Skeletal muscle satellite cell (primary cell): ENCODE results near the gene GUCA2A.

Experiments
- H3K27me3 ChIP-seq: 2 replicates; pipeline ENCODE4 v1.7.0; 2013; ENCODE audit warnings: low read length; ENCODE audit not compliant: control insufficient read depth, insufficient read depth
- H3K36me3 ChIP-seq: 2 replicates; pipeline ENCODE4 v1.7.0; 2013; ENCODE audit warnings: mild to moderate bottlenecking, control low read depth, low read length; ENCODE audit not compliant: insufficient read depth
- H3K4me1 ChIP-seq: 2 replicates; pipeline ENCODE4 v1.7.0; 2013; ENCODE audit warnings: low read length; ENCODE audit not compliant: control insufficient read depth, insufficient read depth
- H3K4me2 ChIP-seq: 2 replicates; pipeline ENCODE4 v1.7.0; 2013; ENCODE audit warnings: mild to moderate bottlenecking, low read length
- H3K4me3 ChIP-seq: 2 replicates; pipeline ENCODE4 v1.7.0; 2013; ENCODE audit warnings: low read length
- H3K9ac ChIP-seq: 2 replicates; pipeline ENCODE4 v1.7.0; 2013; ENCODE audit warnings: mild to moderate bottlenecking, low read depth, low read length, moderate library complexity
- H3K9me3 ChIP-seq: replicated peaks from 2 replicates; pipeline ENCODE4 v1.7.0; 2013; ENCODE audit warnings: mild to moderate bottlenecking, control low read depth, low read length

Gene GUCA2A

DNA sequence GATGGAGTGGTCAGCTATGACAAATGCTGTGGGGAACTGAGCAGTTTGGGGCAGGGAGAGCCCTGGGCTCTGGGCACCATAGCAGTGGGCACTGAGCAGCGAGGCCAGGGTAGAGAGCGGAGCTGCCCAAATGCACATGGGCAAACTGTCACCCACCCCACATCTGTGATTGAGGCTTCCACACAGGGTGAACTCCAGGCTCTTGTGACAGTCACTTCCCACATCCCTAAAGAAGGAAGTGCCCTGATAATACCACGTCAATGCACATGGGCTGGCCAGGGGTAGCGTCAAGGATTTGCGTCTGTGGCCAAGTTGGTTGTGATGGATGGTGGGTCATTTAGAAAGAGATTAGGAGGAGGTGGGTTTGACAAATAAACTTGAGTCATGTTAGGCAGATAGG is 13.9 kb downstream of the GUCA2A start:
- no peaks in the 10 kb centered on the region for H3K9me3 ChIP-seq
- H3K36me3 ChIP-seq, result no peaks in the 10 kb centered on the region
- H3K4me3 ChIP-seq, result no peak overlapping the region
- no peak overlapping the region for H3K9ac ChIP-seq
- no peak overlapping the region for H3K4me2 ChIP-seq
- no peaks in the 10 kb centered on the region for H3K4me1 ChIP-seq
- peaks cover 45% of the 10 kb centered on the region for H3K27me3 ChIP-seq

DNA sequence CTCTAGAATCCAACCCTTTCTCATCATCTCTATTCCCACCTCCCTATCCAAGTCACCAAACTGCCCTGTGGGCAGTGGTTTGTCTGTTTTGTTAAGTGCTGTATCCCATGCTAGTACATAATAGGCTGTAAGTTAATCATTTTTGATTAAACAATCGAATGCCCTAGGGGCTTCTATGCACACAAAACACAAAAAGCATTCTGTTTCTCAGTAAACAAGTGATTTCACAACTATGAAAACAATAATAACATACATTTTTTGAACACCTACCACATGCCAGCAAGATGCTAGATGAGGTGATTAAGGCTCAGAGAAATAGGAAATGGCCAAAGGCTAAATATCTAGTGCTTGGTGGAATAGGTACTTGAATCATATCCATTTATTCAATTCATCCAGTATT is 16.4 kb downstream of the GUCA2A start:
- Histone ChIP-seq H3K4me2 (no peak overlapping the region), H3K4me3 (no peak overlapping the region), H3K9me3 (no peaks in the 10 kb centered on the region), H3K27me3 (peaks cover 67% of the 10 kb centered on the region), H3K36me3 (no peaks in the 10 kb centered on the region), H3K9ac (no peak overlapping the region), H3K4me1 (no peaks in the 10 kb centered on the region)

DNA sequence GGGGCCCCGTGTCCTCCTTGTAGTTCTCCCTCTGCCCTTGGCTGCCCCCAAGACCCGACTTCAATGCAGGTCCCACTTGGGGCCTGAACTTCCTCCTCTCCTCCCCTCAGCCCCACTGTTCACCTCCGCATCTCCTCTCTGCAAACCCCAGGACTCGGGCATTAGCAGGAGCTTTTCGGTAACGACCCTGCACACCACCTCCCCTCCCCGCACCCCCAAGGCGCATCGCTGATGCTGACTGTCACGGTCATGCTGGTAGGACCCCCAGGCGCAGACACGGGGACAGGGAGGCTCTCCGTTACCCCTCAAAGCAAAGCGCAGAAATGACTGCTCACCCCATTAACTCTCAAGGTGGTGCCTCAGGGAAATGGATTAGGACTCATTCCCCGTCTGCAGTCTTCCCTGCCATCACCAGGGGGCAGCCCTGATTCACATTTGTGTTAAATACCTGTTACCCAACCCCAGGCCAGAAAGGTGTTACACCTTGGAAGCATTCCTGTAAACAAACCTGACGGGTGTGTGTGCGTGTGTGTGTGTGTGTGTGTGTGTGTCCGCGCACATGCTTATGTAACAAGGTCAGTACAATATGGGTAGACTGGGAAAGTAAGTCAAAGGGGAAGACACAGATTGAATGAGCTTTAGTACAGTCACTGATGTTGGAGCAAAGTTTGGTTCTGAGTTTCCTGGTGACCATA is 17.8 kb downstream of the GUCA2A start:
- Histone ChIP-seq H3K4me2 (no peak overlapping the region), H3K9me3 (no peaks in the 10 kb centered on the region), H3K4me3 (no peak overlapping the region), H3K36me3 (no peaks in the 10 kb centered on the region), H3K27me3 (peaks cover 73% of the 10 kb centered on the region), H3K9ac (no peak overlapping the region), H3K4me1 (no peaks in the 10 kb centered on the region)

DNA sequence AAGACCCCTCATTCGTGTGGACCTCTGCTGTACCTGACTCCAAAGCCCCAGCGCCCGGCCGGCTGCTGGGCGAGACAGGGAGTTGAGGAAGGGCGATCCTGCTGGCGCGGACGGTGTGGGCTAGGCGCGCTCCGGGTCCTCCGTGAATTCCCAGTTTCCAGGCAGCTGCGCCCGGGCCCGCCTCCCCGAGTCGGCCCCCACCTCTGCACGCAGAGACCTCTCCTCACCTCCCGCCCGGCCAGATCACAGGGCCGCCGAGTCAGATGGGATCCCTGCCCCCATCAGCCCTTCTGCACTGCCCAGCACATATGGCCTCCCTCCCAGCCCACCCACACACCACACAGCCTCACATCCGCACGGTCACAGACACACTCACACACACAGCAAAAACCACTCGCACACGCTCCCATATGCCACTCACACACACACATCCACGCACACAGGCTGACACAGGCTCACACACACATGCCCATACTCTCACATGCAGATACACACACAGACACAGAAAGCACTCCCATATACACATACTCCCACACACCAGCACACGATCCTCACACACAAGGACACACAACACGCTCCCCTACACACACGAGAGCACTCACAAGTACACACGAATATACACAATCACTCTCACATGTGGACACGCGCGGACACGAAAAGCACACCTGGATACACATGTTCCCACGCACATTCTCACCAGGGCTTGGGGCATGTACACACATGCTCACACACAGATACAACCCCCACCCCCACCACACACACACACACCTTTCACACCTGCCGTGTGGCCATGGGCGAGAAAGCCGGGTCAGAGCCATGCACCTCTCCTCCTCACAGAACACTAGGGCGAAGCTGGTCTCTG is 18.6 kb downstream of the GUCA2A start:
- Histone ChIP-seq H3K9ac (no peak overlapping the region), H3K36me3 (no peaks in the 10 kb centered on the region), H3K27me3 (peaks cover 72% of the 10 kb centered on the region), H3K4me2 (no peak overlapping the region), H3K4me3 (no peak overlapping the region), H3K4me1 (no peaks in the 10 kb centered on the region), H3K9me3 (no peaks in the 10 kb centered on the region)

DNA sequence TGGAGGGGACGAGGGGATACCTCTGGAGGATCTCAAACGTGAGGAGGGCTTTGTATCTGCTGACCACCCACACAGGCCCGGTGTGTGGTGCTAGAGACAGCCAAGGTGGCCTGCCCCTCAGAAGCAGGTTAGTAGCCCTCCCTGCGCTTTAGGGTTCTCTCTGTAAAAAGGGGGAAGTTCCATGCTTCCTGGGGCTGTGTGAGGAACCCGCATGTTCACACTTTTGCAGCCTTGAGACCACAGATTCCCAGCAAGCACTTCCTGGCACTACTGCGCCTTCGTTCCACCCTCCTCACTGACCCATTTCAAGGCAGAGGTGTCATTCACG is 19.2 kb downstream of the GUCA2A start:
- Histone ChIP-seq H3K4me3 (no peak overlapping the region), H3K4me1 (no peaks in the 10 kb centered on the region), H3K4me2 (no peak overlapping the region), H3K9ac (no peak overlapping the region), H3K36me3 (no peaks in the 10 kb centered on the region), H3K9me3 (no peaks in the 10 kb centered on the region), H3K27me3 (peaks cover 66% of the 10 kb centered on the region)

DNA sequence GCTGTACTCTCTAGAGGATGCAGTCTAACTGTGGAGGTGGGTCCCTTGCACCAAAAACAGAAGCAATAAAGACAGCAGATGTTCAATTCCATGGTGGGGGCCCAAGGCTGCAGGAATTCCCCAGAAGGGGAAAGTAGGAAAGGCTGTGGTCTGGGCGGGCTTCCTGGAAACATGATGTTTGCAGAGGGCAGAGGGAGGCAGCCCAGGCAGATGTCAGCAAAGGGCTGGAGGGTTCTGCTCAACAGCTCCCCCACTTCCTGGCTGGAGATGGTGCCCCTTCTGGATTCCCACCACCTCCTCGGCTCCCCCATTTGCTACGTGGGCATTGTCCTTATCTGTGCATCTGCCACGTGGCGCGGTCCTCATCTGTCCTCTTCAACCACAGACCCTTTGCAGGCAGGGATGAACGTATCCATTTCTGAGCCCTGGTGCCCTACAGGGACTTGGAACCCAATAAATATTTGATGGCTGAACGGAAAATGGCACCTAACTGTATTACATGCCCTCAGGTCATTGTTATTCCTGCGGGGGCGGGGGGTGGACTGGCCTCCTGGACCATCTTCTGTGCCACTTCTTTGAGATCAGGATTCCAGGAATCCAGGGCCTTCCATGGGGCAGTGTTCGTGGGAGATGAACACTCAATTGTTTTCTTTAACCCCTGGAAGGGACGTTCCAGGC is 19.7 kb downstream of the GUCA2A start:
- Histone ChIP-seq H3K4me1 (no peaks in the 10 kb centered on the region), H3K36me3 (no peaks in the 10 kb centered on the region)

DNA sequence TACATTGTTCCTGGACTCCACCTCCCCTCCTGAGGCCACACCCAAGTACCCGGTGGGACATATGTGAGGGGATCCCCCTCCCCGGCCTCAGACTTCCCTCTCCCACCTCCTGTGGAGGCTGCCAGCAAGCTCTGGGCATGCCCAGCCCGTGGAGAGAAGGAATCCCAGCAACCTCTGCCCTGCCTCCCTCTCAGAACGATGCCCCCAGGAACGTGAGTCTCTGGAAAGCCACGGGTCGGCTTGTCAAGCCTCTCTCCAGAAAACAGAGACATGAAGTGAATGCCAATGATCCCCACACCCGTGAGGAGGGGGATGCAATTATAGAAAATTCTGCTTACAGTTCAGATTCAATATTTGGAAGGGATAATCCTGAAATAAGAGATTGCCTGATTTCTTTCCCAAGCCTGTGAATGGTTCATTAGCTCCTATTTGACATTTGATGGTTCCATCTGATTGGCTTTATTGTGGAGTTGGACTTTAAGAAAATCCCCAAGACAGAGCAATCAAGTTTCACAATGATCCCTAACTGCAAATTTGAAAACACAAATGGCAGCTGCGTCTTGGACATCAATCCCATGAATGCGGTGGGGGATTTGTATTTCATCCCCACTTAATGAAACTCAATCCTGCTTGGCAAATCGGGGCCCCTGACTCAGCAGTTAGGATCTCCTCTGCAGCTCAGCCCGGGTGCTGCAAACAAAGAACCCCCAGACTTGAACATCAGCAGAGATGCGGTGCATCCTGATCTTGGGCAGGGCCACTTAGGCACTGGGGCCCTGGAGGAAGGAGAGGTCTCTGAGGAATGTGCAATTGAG is 20.4 kb downstream of the GUCA2A start:
- H3K27me3 ChIP-seq, result peaks cover 63% of the 10 kb centered on the region

More for the DNA sequence above, 19.7 kb downstream of the GUCA2A start:
- Histone ChIP-seq H3K9me3 (no peaks in the 10 kb centered on the region), H3K9ac (no peak overlapping the region), H3K4me3 (no peak overlapping the region), H3K27me3 (peaks cover 63% of the 10 kb centered on the region), H3K4me2 (no peak overlapping the region)

DNA sequence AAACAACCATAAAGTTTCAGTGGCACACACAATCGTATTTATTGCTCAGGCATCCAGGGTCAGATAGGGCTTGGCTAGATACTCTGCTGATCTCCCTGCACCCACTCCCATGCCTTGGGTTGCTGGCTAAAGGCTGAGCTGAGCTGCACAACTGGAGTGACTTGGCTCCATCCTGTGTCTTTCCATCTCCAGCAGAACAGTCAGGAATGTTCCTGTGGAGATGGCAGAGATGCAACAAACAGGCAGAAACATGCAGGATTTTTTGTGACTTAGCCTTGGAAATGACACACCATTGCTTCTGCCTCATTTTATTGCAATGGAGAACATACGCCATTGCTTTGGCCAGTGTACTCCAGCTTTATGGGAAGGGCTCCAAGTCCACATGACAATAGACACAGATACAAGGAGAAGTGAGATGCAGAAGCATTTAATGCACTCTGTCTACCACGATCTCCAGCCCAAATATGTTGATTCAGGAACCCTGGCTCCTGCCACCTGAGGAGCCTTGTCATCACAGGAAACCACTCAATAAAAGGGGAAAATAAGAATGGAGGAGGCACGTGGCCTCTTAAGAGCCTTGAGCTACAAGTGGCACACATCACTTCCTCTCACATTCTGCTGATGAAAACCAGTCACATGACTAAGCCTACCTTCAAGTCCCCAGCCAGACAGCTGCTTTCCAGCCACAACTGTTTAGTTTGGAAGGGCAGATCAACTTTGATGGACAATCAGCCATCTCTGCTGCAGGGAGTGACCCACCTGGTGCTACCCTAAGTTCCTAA is 21.5 kb downstream of the GUCA2A start:
- H3K9ac ChIP-seq, result no peak overlapping the region
- peaks cover 56% of the 10 kb centered on the region for H3K27me3 ChIP-seq
- no peaks in the 10 kb centered on the region for H3K9me3 ChIP-seq
- H3K4me3 ChIP-seq, result no peak overlapping the region
- H3K4me1 ChIP-seq, result no peaks in the 10 kb centered on the region
- H3K4me2 ChIP-seq, result no peak overlapping the region
- H3K36me3 ChIP-seq, result no peaks in the 10 kb centered on the region

More for the DNA sequence above, 20.4 kb downstream of the GUCA2A start:
- no peak overlapping the region for H3K4me2 ChIP-seq
- no peaks in the 10 kb centered on the region for H3K9me3 ChIP-seq
- H3K36me3 ChIP-seq, result no peaks in the 10 kb centered on the region
- no peaks in the 10 kb centered on the region for H3K4me1 ChIP-seq
- no peak overlapping the region for H3K9ac ChIP-seq
- H3K4me3 ChIP-seq, result no peak overlapping the region

DNA sequence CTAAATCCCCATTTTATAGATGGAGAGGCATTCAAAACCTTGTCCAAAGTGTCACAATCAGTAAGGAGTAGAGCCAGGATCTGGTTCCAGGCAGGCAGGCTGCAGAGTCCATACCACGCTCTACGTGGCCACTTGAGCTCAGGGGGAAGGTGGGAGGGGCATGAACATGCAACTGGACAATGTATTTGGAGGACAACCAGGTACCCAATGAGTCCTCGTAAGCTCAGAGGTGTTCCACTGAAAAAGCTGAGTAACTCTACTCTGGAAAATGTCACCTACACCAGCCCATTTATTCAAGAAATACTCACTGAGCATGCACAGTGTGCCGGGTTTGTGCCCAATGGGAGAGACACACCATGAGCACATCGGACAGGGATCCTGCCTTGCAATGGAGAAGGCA is 22.6 kb downstream of the GUCA2A start:
- H3K9ac ChIP-seq, result no peak overlapping the region
- no peaks in the 10 kb centered on the region for H3K9me3 ChIP-seq
- H3K4me3 ChIP-seq, result no peak overlapping the region
- H3K4me1 ChIP-seq, result no peaks in the 10 kb centered on the region
- no peaks in the 10 kb centered on the region for H3K36me3 ChIP-seq
- H3K27me3 ChIP-seq, result peaks cover 55% of the 10 kb centered on the region
- no peak overlapping the region for H3K4me2 ChIP-seq

DNA sequence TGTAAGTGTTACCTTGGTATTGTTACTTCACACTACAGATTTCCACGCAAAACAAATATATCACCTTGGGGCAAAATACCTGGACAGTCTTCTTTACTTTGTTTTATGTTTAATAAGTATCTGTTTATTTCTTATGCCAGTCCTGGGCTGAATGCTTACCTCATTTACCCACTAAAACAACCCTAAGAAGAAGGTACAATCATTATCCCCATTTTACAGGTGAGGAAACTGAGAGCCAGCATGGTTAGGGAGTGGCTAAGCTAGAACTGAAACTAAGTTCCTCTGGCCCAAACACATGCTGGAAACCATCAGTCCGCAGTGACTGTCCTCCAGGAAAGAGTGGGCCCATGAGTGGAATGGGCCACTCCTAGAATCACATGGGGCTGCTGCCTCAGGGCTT is 24.4 kb downstream of the GUCA2A start:
- Histone ChIP-seq H3K4me3 (no peak overlapping the region), H3K27me3 (peaks cover 51% of the 10 kb centered on the region), H3K4me1 (no peaks in the 10 kb centered on the region), H3K9me3 (no peaks in the 10 kb centered on the region), H3K9ac (no peak overlapping the region), H3K4me2 (no peak overlapping the region), H3K36me3 (no peaks in the 10 kb centered on the region)
